Measurements from ENCODE around the gene FBLN5.

Gene FBLN5

GRCh38 chr14:91945751-91946621 is 1.5 kb downstream of the FBLN5 start:
- DNase-seq, result no peak

- no peak for DNase-seq
Measured at GRCh38 chr14:91942946-91943345, 4.5 kb downstream of the FBLN5 start.

DNA sequence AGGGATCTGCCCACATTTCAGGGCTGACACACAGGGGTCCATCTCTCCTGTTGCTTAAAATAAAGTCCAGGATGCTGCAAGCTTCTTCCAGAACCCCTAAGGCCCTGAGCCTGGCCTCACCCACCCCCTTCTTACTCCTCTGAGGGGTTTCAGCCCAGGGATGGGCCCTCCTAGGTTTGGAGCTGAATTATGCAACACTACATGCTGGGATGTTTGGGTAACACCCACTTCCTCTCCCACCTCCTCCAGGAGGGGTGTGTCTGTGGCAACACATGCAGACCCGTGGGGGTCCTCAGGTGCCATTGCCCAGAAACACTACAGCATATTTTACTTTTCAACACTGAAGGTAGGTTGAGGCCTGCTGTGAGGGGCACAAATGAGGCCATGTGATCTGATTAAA is 5.4 kb downstream of the FBLN5 start:
- no peak for DNase-seq

DNA sequence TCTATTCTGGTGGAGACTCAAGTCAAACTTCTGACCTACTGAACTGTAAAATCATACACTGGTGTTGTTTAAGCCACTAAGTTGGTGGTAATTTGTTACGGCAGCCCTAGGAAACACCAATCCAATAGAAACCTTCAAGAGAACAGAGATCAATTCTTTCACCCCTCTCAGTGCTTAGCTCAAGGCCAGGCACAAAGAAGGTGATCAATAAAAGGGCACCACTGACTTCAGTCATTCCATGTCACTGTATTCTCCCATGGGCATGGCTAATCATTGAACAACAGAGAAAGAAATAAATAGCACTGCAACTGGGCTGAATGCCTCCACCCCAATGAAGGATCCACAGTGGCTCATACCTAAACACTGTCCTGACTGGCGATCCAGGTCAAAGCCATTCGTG is 7.3 kb downstream of the FBLN5 start:
- no peak for DNase-seq

DNA sequence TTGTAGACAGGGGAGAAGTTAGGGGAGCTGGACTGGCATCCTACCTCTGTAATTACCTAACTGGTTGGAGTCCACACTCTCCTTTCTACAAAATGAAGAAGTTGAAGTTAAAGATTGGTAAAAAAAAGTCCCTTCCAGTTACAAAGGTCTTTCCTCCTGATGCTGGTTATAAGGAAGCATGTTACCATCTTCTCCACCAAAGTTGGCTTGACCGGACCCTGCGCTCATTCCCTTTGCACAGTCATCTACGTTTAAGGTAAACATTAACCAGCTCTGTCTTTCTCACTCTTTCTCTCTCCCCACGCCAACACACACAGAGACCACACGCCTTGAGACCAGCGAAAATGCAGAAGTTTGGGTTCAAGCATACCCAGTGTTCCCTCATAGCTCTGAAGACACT is 11.9 kb downstream of the FBLN5 start:
- DNase-seq, result no peak

DNA sequence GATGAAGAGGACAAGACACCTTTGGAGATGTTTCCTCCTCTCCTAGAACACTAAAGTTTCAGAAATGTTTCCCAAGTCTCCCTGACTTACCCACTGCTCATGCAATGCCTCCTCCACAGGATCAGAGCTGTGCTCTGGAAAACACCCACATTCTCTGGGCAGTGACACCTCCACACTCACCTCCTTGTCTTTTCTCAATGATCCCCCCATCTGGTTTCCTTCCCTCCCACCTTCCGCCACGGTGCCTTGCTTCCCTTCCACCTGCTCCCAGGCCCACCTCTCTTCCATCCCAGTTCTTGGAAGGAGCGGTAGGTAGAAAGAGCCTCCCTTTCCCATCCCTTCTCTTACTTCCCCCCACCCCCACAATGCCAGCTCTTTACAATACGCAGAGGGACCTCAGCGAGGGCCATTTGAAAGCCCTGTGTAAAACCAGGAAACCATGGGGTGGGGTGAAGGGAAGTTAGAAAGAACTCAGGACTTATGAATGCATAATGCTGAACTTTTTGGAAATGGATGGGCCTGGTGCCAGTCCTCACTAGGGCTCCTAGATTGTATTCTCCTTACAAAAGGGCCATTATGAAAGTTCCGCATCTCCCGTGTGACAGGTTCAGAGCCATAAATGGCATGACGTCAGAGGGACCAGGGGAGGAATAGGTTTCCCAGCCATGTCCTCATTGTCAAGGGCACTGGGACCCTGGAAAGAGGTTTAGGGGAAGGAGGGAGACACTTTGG is 12.8 kb downstream of the FBLN5 start:
- no peak for DNase-seq

DNA sequence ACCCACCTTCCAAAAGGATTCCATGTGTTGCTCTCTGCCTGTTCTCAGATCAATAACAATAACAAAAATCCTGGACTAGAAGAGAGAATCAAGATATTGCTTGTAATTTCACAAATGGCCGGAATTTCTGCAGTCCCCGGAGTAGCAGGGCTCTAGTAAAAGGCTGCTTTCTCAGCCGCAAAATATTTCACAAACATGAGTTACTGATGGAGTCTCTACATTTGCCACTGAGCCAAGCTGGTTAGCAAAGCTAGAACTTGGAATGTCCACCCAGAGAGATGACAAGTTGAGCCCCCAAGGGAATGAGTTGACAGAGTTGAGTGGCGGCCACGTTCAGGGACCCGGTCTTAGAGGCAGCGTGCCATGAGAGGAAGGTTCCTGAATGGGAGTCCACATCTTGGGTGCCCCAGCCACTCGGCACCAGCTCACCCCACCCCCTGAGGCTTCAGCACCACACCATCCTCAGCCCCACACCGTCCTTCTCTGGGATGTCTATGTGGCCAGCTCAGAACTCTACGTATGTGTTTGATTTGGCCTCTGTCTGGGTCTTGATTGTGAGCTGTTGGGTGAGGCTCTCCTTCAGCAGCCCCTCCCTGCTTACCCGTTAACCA is 15.9 kb downstream of the FBLN5 start:
- no peak for DNase-seq

DNA sequence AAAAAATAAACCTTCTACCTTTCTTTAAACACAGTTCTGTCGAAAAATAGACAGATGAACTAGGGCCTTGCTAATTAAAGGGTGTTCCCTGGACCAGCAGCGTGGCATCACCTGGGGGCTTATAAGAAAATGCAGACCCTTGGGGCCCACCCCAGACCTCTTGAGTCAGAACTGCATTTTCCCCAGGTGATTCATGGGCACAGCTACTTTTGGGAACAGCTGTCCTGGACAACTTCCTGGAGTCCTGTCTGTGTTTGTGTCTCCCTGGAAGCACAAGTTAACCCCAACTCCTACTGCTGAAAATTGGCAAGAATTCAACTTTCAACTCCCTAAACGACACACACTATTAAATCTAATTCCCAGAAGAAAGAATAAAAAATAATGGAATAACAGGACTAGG is 17.8 kb downstream of the FBLN5 start:
- DNase-seq, result no peak

DNA sequence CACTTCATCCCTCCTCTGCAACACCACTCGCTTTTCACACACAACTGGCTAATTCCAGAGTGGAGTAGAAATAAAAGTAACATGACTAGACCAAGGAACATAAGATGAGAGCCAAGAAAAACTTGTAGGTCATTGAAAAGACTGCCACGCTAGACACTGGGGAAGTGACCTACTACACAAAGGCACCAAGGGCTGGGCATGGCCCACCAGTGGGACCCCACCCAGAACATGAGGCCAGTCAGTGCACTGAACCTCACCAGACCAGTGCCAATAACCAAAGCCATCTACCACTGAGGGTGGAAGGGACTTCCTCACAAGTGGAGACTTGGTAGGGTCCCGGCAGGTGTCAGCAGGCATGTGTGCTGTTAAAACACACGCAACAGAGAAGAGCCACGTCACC is 19.7 kb downstream of the FBLN5 start:
- no peak for DNase-seq

GRCh38 chr14:91927191-91927590 is 20.3 kb downstream of the FBLN5 start:
- no peak for DNase-seq

DNA sequence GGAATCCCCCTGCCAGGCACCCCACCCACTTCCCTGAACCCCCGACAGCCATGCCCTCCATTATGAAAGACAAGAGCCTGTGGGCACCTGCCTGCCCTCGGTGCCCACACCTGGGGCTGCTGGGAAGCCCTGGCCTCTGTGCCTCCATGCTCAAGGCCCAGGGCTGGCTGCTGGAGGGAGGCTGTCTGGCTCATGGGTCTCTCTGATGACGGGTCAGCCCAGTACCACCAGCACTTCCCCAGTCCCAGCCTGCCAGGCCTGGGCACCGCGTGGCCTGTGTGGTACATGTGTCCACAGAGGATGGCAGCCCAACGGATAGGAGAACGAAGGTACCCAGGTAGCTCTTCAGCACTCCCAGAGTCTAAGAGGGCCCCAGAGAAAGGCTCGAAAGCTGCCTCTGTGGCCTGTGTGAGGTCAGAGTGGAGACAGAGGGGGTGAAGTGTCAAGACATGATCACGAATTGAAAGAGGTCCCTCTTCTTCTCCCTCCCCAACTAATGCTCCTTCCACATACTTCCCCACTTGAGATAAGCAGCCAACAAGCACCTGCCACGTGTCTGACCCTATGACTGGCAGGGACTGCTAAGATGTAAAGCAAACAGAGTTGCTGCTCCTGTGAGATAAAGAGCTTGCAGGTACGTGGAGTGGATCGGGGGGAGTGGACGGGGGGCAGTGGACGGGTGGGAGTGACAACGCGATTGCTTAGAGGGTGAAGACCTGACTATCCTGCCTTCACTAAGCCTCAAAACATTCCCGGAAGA is 21.2 kb downstream of the FBLN5 start:
- DNase-seq, result no peak

GRCh38 chr14:91925727-91926121 is 21.8 kb downstream of the FBLN5 start:
- DNase-seq, result no peak

- no peak for DNase-seq
Measured at GRCh38 chr14:91925001-91925726, 22.3 kb downstream of the FBLN5 start.

GRCh38 chr14:91920526-91920925 is 27.0 kb downstream of the FBLN5 start:
- DNase-seq, result no peak

DNA sequence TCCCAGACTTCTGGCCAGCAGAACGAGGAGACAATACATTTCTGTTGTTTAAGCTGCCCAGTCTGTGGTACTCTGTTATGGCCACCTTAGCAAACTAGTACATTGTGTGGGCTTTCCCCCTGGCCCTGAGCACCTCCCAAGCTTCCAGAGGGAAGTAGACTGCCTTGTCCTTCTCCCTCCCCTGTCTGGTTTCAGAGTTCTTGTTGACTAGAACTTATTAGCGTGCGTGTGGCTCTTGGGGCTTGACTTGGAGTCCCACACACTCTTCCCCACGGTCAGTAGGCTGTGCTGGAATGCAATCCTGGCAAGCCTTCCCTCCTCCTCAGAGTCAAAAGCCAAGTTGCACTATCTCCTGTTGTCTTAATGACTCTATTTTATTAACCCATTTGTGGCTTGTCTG is 27.7 kb downstream of the FBLN5 start:
- DNase-seq, result no peak

- DNase-seq, result no peak
Measured at GRCh38 chr14:91918186-91918883, 29.2 kb downstream of the FBLN5 start.

GRCh38 chr14:91912035-91912434 is 35.5 kb downstream of the FBLN5 start:
- DNase-seq, result no peak

DNA sequence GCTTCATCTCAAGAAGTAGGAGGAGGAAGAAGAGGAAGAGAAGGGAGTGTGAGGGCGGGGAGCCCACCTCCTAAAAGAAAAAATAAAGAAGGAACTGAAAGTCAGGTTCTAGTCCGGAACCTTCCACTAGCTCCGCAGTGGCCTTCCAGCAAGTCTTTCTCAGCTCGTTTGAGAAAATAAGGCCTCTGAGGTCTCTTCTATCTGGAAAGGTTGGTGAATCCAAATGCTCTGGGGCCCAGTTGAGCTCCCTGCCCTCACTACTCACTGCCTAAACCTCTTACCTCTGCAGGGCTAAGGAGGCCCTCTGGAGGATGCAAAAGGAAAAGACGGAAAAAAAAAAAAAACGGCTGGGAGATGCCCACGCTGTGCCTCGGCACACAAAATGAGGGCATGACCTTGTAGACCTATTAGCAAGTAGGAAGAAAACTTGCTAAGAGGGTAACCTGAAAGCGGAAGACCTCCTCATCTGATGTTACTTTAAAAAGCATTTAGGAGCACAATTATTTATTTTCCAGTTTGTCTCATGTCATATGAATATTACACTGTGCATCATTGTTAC is 35.9 kb downstream of the FBLN5 start:
- DNase-seq, result peak; percentile 56

DNA sequence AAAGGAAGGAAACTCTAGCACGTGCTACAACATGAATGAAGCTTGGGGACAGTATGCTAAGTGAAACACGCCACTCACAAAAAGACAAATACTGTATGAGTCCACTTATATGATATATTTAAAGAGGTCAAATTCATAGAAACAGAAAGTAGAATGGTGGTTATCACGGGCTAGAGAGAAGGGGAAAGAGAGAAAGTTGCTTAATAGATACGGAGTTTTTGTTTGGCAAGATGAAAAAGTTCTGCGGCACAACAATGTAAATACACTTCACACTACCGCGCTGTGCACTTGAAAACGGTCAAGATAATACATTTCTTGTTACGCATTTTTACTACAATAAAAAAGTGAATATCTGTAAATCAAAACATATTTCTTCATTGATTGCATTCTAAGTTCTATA is 37.3 kb downstream of the FBLN5 start:
- DNase-seq, result no peak

DNA sequence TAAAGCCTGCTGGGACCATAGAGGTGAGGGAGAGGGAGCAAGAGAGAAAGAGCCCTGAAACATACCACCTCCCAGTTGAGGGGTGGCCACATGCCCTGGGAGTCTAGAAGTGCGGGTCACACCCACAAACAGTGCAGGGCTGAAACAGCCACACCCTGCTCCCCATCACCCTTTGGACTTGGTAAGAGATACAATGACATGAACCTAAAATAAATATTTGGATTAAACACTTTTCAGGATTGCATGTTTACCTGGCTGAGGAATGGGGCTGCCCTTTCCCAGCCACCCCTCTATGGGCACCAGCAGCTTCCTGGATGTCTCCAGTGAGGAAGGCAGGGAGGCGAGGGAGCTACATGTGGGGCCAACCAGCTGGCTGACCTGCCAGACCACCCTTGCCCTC is 41.1 kb downstream of the FBLN5 start:
- no peak for DNase-seq

DNA sequence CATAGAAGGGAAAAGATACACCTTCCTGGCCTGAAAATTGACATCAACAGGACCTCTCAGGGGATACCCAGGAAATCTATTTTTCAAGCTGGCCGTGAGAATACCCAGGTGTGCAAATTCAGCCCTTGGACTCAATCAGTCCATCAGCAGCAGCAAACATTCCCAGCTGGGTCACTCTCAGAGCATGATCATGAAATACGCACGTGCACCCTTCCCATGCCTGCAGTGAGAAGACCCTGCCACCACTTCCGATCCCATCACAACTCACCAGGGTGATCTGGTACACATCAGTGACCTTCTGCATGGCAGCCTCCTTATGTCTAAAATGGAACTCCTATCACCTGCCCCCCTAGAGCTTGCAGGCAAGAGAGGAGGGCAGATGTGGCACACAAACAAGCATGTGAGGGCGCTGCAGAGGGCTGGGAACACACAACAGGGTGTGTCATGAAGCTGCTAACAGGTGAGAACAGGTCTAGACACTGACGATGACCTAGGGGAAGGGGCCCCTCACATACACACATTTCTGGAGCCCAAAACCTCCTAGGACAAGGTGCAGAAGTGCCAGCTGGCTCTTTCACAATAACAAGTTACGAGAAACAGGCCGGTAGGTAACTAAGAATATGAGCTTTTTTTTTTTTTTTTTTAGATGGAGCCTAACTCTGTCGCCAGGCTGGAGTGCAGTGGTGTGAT is 42.4 kb downstream of the FBLN5 start:
- no peak for DNase-seq
